ENCODE data around the gene TRIO.

The TRIO gene

DNA sequence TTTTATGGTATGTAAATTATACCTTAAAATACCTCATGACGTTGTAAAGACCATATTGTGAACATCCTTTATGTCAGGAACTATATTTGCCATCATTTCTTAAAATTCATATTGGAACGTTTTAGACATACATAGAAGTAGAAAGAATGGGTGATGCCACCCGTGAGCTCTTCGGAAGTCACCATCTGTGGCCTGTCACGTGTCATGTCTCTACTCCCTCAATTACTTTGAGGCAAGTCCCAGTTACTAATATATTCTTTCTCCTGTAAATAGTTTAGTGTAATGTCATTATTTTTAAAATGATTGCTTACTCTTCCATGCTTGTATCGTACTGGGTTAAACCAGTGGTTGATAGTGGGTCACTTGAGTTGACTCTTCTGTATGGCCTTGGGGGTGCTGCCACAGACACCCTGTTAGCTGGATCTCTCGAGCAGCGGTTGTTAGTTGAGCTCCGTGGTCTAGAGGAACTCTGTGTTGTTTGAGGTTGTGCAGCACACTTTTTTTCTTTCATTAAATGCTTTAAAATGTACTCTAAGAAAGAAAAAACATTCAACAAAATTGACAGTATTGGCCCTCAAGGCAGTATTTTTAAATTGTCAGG is 66.2 kb downstream of the TRIO start:
- DNase-seq (ENCODE audit: low read depth): no peak

- no peak for DNase-seq (ENCODE audit: low read depth)
Observed at GRCh38 chr5:14209836-14210235, 66.7 kb downstream of the TRIO start.

DNA sequence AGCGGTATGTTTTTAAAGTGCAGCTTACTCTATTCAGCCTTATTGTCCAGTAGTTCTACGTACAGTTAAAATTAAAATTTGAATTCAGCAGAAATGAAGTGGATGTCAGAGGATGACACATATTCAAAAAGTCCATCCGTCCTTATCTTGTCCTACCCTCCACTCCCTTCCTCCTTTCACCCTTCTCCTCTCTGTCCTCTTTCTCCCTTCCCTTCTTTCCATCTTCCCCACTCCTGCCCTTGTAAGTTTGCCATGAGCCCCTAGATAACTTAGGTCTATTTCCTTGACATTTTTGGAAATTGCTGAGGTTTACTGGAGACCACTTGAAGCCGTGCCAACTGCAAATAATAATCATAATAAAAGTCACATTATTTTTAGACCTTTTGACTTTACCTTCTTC is 67.6 kb downstream of the TRIO start:
- DNase-seq (ENCODE audit: low read depth): no peak

GRCh38 chr5:14211818-14212803 is 69.0 kb downstream of the TRIO start:
- DNase-seq (ENCODE audit: low read depth): no peak

GRCh38 chr5:14212838-14213237 is 69.7 kb downstream of the TRIO start:
- DNase-seq (ENCODE audit: low read depth): no peak

DNA sequence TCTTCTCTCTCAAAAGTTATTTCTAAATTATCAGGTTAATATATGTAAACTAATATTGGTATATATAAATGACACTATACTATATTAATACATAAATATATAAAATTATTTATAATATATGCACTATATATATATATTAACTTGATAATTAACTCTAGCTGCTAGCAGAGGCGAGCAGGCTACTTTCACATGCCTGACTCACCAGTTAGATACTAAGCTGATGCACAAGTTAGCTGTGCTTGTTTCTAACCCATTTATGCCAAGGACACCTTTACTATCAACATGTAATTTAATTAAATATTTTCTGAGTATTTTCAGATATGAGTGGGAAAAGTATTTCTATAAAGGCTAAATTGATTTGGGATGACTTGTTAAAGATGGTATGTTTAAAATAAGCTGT is 70.1 kb downstream of the TRIO start:
- DNase-seq (ENCODE audit: low read depth): no peak

- no peak for DNase-seq (ENCODE audit: low read depth)
Observed at GRCh38 chr5:14213813-14214585, 70.9 kb downstream of the TRIO start.

DNA sequence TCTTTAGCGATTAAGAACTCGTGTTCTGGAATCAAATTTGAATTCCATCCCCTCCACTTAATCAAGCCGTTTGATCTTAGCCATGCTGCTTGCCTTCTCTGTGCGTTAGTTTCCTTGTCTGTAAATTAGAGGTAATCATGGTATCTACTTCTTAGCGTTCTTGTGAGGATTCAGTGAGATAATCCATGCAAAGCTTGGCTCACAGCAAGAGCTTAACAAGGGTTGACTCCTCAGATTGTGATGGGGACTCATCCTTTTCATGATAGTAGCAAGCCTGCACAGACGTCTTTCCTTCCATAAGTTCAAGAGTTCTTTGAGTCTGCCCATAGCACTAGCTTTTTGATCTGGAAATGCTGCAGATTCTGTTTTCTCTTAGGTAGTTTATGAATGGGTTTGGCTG is 72.8 kb downstream of the TRIO start:
- no peak for DNase-seq (ENCODE audit: low read depth)

- no peak for DNase-seq (ENCODE audit: low read depth)
Observed at GRCh38 chr5:14216372-14216771, 73.2 kb downstream of the TRIO start.

DNA sequence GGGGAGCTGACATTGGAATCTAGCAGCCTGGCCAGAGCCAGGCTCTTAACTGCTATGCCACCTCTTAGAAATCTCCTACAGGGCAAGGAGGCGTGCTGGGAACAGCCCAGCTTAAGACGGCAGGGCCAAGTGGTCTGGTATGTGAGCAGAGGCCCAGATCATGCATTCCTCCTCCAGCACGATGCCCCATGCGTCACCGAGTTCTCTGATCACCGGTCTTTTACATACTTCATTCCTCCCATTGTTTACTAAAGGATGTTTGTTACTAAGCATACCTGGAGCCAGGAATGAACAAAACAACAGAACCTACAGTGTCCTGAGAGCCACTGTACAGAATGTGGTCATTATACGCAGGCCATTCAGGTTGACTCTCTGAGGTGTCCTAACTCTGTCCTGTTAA is 73.8 kb downstream of the TRIO start:
- DNase-seq (ENCODE audit: low read depth): no peak

DNA sequence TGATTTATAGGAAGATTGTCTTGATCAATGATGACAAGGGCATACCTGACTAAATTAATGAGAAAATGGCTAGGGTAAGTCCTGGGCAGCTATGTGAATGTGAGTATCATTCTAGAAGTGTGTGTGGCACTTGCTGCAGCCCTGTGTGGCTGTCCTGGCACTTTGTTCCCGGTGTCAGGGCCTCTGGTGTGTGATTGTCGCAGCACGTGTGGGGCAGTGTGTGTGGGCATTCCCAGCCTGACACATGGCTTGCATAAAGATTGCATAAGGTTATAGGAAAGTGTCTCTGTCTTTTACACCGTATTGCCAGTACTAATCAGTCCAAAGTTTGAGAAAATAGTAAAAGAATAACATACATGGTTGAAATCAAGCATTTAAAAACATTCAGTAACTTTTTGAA is 74.4 kb downstream of the TRIO start:
- no peak for DNase-seq (ENCODE audit: low read depth)

GRCh38 chr5:14218011-14218410 is 74.9 kb downstream of the TRIO start:
- no peak for DNase-seq (ENCODE audit: low read depth)

DNA sequence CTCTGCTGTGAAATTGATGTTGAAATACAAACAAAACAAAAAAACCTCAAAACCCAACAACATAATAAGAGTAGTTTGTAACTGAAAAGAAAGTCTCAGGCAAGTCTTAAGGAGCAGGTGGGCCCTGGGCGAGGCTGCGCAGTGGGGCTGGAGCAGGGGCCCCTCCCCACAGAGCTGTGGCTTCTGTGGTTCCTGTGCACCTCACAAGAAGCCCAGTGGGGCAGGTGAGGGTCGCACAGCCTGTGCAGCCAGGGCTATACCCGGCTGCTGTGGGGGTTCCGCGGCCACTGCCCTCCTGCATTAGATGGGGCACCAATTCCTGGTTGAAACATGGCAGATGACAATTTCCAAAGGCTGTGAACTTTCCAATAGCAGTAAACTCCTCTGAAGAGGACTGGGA is 75.3 kb downstream of the TRIO start:
- DNase-seq (ENCODE audit: low read depth): no peak

- DNase-seq (ENCODE audit: low read depth): peak; percentile 21
Observed at GRCh38 chr5:14218897-14219573, 75.9 kb downstream of the TRIO start.

DNA sequence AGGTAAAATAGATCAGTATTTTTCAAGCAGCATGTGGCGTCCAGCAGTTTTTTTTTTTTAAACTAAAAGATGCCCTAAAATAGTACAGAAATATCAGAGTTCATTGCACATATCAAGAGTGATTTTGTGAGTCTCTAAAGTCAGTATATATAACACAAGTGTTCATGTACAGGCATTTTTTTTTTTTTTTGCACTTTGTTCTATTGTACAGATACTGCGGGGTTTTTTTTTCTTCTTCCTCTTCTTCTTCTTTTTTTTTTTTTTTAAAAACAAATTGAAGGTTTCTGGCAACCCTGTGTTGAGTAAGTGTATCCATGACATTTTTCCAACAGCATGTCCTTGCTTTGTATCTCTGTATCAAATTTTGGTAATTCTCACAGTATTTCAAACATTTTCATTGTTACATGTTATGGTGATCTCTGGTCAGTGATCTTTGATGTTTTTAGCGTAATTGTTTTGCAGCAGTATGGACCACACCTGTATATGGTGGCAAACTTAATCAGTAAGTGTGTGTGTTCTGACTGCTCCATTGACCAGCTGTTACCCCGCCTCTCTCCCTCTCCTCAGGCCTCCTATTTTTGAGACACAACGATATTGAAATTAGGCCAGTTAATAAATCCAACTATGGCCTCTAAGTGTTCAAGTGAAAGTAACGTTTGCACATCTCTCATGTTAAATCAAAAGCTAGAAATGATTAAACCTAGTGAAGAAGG is 76.8 kb downstream of the TRIO start:
- no peak for DNase-seq (ENCODE audit: low read depth)

DNA sequence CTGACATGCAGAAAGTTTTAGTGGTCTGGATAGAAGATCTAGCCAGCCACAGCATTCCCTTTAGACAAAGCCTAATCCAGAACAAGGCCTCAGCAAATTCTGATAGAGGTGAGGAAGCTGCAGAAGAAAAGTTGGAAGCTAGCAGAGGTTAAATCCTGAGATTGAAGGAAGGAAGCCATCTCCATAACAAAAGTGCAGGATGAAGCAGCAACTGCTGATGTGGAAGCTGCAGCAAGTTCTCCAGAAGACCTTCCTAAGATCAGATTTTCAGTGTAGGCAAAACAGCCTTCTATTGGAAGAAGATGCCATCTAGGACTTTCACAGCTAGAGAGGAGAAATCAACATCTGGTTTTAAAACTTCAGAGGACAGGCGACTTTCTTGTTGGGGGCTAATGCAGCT is 77.5 kb downstream of the TRIO start:
- no peak for DNase-seq (ENCODE audit: low read depth)

DNA sequence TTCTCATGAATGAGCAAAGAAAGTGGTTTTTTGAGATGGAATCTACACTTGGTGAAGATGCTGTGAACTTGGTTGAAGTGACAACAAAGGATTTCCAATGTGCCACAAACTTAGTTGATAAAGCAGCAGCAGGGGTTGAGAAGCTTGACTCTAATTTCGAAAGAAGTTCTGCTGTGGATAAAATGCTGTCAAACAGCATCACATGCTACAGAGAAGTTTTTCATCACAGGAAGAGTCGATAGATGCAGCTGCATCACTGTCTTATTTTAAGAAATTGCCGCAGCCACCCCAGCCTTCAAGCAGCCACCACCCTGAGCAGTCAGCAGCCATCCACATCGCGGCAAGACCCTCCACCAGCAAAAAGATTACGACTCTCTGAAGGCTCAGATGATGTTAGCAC is 78.6 kb downstream of the TRIO start:
- DNase-seq (ENCODE audit: low read depth): no peak

- no peak for DNase-seq (ENCODE audit: low read depth)
Observed at GRCh38 chr5:14222206-14222605, 79.1 kb downstream of the TRIO start.

- no peak for DNase-seq (ENCODE audit: low read depth)
Observed at GRCh38 chr5:14223372-14223771, 80.2 kb downstream of the TRIO start.

GRCh38 chr5:14225173-14225834 is 82.2 kb downstream of the TRIO start:
- DNase-seq (ENCODE audit: low read depth): no peak

- DNase-seq (ENCODE audit: low read depth): no peak
Observed at GRCh38 chr5:14226149-14226548, 83.0 kb downstream of the TRIO start.
